SK-N-SH treated with all-trans-retinoic acid at 6 μM for 48 hours (cell line): ENCODE data around the gene IPO7.

Source experiments
- CSRNP3 ChIP-seq: fragments of 250-450 bp; sonication (Bioruptor Pico); IDR thresholded peaks from 2 replicates; pipeline ENCODE4 v1.5.1; 2021; ENCODE audit warnings: mild to moderate bottlenecking, moderate library complexity
- ESRRG ChIP-seq: fragments of 250-450 bp; sonication (Bioruptor Pico); IDR thresholded peaks from 2 replicates; pipeline ENCODE4 v1.6.1; 2021; ENCODE audit warnings: mild to moderate bottlenecking
- OSR1 ChIP-seq: fragments of 250-450 bp; sonication (Bioruptor Pico); IDR thresholded peaks from 2 replicates; pipeline ENCODE4 v1.8.0; 2022; ENCODE audit warnings: moderate library complexity, mild to moderate bottlenecking, inconsistent platforms
- RARB ChIP-seq: fragments of 250-450 bp; sonication (Bioruptor Pico); IDR thresholded peaks from 2 replicates; pipeline ENCODE4 v1.8.0; 2021; ENCODE audit warnings: mild to moderate bottlenecking, moderate library complexity
- ZFP30 ChIP-seq: fragments of 450-650 bp; formaldehyde crosslinking; IDR thresholded peaks from 2 replicates; pipeline ENCODE4 v1.5.0; 2022; ENCODE audit warnings: mild to moderate bottlenecking, moderate library complexity

GRCh38 chr11:9495803-9496514 lies 111.5 kb downstream of the IPO7 start:
- TF ChIP-seq ZFP30 (CRISPR knock-in tag), result no peak
- TF ChIP-seq CSRNP3, result no peak
- no peak for TF ChIP-seq ESRRG
- no peak for TF ChIP-seq OSR1 (CRISPR knock-in tag)
- TF ChIP-seq RARB (CRISPR knock-in tag), result no peak
